Neural progenitor cell (in vitro differentiated cells): ENCODE data around the gene STEAP1B.
A peak's percentile ranks its signal among the peaks of the same experiment; 100 is the strongest.

Source experiments
- CTCF ChIP-seq: fragments of 200-600 bp; sonication (generic); IDR thresholded peaks from 2 replicates; pipeline ENCODE4 v1.5.1; 2017; ENCODE audit warnings: antibody characterized with exemption, mild to moderate bottlenecking
- EZH2 ChIP-seq: fragments of 200-600 bp; sonication (generic); IDR thresholded peaks from 2 replicates; pipeline ENCODE4 v1.6.1; 2017; ENCODE audit warnings: antibody characterized with exemption, mild to moderate bottlenecking, moderate library complexity
- EZH2phosphoT487 ChIP-seq: fragments of 200-600 bp; sonication (generic); IDR thresholded peaks from 2 replicates; pipeline ENCODE4 v1.6.1; 2017; ENCODE audit warnings: antibody characterized with exemption

- TF ChIP-seq CTCF: peak; percentile 93
- no peak for TF ChIP-seq EZH2
- no peak for TF ChIP-seq EZH2phosphoT487
Observed at GRCh38 chr7:22488643-22489462, 11.1 kb downstream of the STEAP1B start.
